ENCODE measurements around the gene ELL2.

Gene ELL2

GRCh38 chr5:95993266-95993665 is 31.6 kb upstream of the ELL2 start:
- no peak for DNase-seq (ENCODE audit: low read depth)
- H3K4me3 ChIP-seq (ENCODE audit: control insufficient read depth, low read depth, low read length): no peak overlapping the region
- TF ChIP-seq CTCF (IDR thresholded peaks at IDR 0.05; ENCODE audit: control insufficient read depth, insufficient read depth, low read depth, low read length, missing control alignments): no peak

GRCh38 chr5:95989283-95990048 is 27.8 kb upstream of the ELL2 start:
- no peak for TF ChIP-seq CTCF (IDR thresholded peaks at IDR 0.05; ENCODE audit: control insufficient read depth, insufficient read depth, low read depth, low read length, missing control alignments)
- no peak for DNase-seq (ENCODE audit: low read depth)
- H3K4me3 ChIP-seq (ENCODE audit: control insufficient read depth, low read depth, low read length): no peak overlapping the region

GRCh38 chr5:95988877-95989276 is 27.2 kb upstream of the ELL2 start:
- no peak overlapping the region for H3K4me3 ChIP-seq (ENCODE audit: control insufficient read depth, low read depth, low read length)
- TF ChIP-seq CTCF (IDR thresholded peaks at IDR 0.05; ENCODE audit: control insufficient read depth, insufficient read depth, low read depth, low read length, missing control alignments): no peak
- no peak for DNase-seq (ENCODE audit: low read depth)

GRCh38 chr5:95988094-95988493 is 26.4 kb upstream of the ELL2 start:
- no peak for DNase-seq (ENCODE audit: low read depth)
- H3K4me3 ChIP-seq (ENCODE audit: control insufficient read depth, low read depth, low read length): no peak overlapping the region

GRCh38 chr5:95986937-95987520 is 25.4 kb upstream of the ELL2 start:
- TF ChIP-seq CTCF (IDR thresholded peaks at IDR 0.05; ENCODE audit: control insufficient read depth, insufficient read depth, low read depth, low read length, missing control alignments): no peak

More at GRCh38 chr5:95988094-95988493, 26.4 kb upstream of the ELL2 start:
- TF ChIP-seq CTCF (IDR thresholded peaks at IDR 0.05; ENCODE audit: control insufficient read depth, insufficient read depth, low read depth, low read length, missing control alignments): no peak

GRCh38 chr5:95986001-95986400 is 24.4 kb upstream of the ELL2 start:
- no peak for DNase-seq (ENCODE audit: low read depth)
- no peak for TF ChIP-seq CTCF (IDR thresholded peaks at IDR 0.05; ENCODE audit: control insufficient read depth, insufficient read depth, low read depth, low read length, missing control alignments)
- no peak overlapping the region for H3K4me3 ChIP-seq (ENCODE audit: control insufficient read depth, low read depth, low read length)

More at GRCh38 chr5:95986937-95987520, 25.4 kb upstream of the ELL2 start:
- no peak for DNase-seq (ENCODE audit: low read depth)
- no peak overlapping the region for H3K4me3 ChIP-seq (ENCODE audit: control insufficient read depth, low read depth, low read length)

Data from AG09309 (cell line).